GM20431 (cell line): ENCODE results near the gene OXCT2.
"Not testable (repeated sequence)": the region's sequence is repeated elsewhere in the genome, so short reads cannot be mapped to it uniquely, and the experiment has no call there.

Source experiments
- in situ Hi-C: fragments of 300-500 bp; cut with MseI, MboI; formaldehyde crosslinking; loops from one replicate; pipeline ENCODE4 v1.15.0; 2020; ENCODE audit warnings: low sequenced_read_pairs; ENCODE audit not compliant: unreplicated experiment

The OXCT2 gene

DNA sequence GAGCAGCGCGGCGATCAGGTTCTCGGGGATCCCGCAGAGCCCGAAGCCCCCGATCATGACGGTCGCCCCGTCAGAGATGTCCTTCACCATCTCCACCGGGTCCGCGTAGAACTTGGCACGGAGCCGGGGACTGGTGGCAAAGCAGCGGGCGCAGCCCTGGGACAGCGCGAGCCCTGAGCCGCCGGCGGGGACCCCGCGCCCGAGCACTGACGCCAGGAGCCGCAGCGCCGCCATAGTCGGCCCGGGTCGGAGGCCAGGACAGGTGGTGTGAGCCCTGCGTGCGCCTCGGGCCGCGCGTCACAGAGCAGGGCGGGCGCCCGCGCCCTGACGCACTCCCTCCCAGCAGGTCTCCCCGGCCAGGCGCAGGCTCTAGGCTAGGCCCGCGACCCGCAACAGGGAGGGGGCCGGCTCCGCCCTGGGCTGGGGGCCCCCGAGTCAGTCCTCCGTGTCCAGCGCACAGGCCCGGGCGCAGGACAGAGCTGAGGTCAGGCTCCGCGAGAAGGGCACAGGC lies at the start of gene OXCT2:
OXCT2 (minus strand) TSS at position 327 of the 511 bp plus-strand sequence; CDS start at position 234, 93 bp downstream.
- in situ Hi-C loops, result not testable (repeated sequence)

DNA sequence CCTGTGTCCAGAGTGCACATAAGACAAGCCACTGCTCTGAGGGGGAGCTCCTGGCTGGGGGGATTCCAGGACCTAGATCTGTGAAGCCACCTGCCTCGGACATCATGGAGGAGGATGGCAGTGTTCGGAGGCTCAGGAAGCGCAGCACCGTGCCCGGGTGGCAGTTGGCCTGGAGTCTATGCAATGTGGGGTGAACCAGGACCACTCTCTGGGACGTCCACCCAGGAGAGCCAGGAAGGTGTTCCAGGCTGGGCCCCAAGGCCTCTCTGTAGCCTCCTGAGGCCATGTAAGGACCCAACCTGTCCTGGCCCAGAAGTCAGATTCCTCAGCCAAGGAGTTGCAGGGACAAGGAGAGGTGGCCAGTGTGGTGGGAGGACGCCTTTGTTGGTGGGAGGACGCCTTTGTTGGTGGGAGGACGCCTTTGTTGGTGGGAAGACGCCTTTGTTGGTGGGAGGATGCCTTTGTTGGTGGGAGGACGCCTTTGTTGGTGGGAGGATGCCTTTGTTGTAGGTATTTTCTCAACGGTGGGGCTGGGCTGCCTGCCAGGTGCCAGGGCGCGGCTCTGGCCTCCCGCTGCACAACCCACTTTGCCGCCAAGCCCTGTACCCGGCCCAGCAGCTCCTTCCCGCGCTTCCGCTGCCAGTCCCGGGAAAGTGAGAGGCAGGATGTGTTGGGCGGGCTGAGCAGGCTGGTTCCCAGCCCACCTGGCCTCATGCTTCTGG lies 48.1 kb upstream of the OXCT2 start:
- in situ Hi-C loops, result loop anchor here (10.0 kb wide), 1 partner anchor 146 kb away; no protein-coding TSS in a partner anchor

DNA sequence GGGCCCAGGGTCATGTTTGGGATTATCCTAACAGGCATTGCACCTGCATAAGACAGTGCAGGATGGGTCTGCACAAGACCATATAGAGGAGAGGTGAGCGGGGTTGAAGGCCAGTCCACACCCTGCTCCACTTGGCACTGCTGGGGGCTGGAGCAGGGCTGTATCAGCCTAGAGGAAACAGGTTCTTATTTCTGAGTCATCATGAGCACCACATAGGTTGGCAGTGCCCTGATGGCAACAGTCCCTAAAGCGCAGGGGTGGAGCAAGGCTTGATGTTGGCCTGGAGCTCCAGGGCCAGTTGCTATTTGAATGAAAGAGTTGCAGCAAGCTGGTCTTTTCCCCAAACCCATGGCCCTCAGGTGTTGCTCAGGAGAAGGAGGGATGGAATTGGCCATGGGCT lies 47.3 kb upstream of the OXCT2 start:
- in situ Hi-C loops, result loop anchor here (10.0 kb wide), 1 partner anchor 146 kb away; no protein-coding TSS in a partner anchor

DNA sequence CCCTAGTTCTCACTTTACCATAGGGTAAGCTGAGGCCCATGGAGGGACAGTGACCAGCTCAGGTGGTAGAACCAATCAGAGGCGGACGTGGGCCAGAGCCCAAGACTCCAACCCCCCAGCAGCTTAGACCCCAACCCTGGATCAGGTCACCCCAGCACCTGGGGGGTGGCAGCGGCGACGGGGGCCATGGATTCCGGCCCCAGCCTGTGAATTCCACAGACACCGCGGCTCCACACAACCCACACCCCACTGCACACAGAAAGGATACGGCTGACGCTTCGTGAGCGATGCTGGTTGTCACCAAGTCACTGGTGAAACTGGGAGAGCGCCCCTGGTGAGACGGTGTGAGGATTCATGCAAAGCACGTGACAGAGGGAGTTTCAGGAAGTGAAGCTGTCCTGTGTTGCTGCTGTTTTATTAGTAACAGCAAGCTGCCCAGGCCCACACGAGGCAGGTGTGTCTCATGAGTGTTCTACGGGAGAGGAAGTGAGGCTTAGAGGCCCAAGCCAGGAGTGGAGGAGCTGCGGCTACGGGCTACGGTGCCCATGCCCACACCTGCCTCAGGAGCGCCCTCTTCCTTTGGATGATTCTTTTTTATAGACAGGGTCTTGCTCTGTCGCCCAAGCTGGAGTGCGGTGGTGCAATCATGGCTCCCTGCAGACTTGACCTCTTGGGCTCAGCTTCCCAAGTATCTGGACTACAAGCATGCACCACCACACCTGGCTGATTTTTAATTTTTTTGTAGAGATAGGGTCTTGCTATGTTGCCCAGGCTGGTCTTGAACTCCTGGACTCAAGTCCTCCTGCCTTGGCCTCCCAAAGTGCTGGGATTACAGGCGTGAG lies 46.2 kb upstream of the OXCT2 start:
- in situ Hi-C loops, result loop anchor here (10.0 kb wide), 1 partner anchor 147 kb away; no protein-coding TSS in a partner anchor

DNA sequence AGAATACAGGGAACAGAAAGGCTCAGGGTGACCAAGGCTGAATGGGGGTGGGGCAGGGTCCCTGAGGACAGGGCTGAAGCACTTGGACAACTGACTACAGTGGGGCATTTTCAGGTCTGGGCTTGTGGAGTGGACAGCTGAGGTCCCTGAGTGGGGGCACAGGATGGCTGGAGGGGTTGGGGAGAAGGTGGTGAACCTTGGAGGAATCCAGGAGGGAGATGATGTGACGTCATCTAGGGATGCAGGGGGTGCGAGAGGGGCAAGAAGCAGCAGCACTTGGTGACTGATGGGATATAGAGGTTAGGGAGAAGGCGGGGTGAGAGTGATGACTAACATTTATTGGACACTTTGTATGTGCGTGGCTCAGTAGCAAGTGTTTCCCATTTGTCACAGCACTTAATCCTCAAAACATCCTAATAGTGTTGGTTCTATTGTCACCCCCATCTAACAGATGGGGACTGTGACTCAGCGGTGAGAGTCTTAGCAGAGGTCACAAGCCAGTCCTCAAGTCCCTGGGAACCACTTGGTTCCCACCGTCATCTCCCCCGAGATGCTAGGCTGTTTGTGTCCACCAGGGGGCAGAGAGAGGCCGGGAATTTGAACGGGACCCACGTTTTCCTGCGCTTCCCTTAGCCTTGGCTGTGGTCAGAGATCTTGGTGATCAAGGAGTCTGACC lies 45.4 kb upstream of the OXCT2 start:
- in situ Hi-C loops, result loop anchor here (10.0 kb wide), 1 partner anchor 148 kb away; no protein-coding TSS in a partner anchor

DNA sequence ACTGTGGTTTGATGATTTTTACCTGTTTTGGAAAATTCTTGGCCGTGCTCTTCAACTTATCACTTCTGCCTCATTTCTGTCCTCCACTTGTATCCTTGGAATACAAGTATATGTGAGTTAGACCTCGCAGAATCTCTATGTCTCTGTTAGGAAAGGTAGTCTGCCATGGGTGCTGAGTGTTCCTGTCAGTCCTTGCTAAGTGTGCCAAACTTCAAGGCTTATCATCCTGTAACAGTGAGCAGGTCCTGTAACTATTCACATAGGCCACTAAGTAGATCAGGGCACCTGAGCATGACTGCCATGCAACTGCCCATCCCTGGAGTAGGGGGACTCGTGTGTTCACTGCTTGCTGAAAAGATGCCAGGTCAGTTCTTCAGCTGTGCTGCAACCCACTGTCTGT lies 41.8 kb upstream of the OXCT2 start:
- in situ Hi-C loops, result loop anchor here (10.0 kb wide), 1 partner anchor 152 kb away; no protein-coding TSS in a partner anchor

DNA sequence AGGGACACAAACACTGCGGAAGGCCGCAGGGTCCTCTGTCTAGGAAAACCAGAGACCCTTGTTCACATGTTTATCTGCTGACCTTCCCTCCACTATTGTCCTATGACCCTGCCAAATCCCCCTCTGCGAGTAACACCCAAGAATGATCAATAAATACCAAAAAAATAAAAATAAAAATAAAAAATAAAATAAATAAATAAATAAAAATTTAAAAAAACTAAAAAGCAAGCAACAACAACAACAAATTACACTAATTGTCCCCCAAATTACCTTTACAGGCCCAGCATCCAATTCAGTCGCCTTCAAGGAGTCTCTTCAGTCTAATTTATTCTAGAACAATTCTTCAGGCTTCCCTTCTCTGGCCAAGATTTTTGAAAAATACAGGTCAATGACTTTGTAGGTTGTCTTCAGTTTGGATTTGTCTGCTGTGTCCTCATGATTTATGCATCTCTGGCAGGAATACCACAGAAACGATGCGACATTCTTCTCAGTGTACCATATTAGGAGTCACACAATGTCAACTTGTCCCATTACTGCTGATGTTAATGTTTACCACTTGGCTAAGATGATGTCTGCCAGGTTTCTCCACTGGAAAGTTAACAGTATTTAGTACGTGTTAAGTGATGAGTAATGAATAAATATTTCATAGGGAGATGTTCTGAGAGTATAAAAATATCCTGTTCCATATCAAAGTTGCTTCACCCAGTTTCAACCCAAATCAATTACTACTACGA lies 37.8 kb upstream of the OXCT2 start:
- in situ Hi-C loops, result no loop called here

DNA sequence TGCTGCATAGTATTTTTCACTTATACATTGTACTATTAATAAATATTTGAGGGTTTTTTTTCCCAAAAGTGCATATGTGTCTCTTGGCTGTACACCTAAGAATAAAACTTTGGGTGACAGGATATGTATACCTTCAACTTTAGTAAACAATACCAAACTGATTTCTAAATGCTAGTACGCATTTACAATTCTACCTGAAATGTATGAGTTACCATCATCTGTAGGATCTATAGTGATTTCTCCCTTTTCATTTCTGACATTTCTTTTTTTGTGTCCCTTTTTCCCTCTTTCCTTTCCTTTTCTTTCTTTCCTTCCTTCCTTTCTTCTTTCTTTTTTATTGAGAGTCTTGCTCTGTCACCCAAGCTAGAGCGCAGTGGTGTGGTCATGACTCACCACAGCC lies 34.2 kb upstream of the OXCT2 start:
- in situ Hi-C loops, result no loop called here

DNA sequence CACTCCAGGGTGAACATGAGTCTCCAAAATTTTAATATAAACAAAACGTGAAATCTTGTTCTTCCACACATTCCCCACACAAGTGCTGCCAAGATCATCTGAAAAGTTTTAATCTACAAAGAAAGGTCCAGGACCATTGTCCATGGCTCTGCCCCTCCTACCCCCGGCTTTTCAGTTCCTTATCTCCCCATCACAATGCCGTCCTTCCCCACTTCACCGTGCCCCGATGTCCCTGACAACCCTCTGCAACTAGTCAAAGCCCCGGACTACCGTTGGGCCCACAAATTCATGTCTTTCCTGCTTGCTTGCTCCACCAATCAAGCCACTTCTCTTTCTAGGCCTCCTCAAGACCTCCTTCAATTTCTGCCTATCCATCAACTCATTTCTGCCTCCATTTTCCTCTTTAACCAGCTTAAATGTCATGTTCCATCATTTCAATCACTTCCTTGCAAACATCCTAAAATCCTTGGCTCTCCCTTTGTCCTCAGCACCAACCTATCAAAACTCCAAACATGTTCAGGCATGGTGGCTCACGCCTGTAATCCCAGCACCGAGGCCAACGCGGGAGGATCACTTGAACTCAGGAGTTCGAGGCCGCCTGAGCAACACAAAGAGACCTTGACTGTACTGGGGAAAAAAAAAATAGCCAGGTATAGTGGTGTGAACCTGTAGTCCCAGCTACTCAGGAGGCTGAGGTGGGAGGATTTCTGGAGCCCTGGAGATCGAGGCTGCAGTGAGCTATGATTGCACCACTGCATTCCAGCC lies 31.5 kb upstream of the OXCT2 start:
- in situ Hi-C loops, result no loop called here

DNA sequence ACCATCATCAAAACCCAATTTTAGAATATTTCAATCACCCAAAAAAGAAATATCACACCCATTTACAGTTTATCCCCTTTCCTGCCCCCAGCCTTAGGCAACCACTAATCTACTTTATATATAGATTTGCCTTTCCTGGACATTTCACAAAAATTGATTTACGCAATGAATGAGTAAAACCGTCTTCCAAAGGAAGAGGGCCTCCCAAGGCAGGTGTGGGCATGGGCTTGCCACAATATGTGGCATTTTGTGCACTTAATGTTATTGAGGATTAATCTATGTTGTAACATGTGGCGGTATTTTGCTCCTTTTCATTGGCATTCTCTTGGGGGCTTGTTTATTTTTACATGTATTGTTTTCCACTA lies 29.3 kb upstream of the OXCT2 start:
- in situ Hi-C loops, result no loop called here

DNA sequence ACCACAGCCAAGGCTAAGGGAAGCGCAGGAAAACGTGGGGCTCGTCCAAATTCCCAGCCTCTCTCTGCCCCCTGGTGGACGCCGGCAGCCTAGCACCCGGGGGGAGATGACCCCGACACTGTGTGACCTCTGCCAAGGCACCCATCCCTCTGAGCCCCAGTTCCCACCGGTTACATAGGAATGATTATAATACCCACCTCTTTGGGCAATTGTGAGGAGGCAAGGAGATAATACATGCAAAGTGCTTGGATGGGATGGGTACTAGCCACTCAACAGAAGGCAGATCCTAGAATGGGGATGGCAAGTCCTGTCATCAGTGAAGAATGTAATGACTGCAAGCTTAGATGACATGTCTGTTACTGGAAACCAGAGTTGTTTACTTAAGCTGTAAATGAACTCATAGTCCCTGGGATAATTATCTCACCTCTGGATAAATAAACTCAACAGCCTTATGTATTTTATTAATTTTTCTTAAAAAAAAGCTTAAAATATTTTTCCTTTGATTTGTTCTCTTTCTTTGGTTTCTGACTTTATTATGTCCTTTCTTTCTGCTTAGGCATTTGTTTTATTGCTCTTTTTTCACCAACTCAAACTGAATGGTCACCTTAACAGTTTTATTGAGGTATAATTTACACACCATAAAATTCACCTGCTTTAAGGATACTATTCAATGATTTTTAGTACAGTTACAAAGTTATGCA lies 28.8 kb upstream of the OXCT2 start:
- in situ Hi-C loops, result loop anchor here (10.0 kb wide), 1 partner anchor 65 kb away; the partner anchor contains the start of gene PPIE

DNA sequence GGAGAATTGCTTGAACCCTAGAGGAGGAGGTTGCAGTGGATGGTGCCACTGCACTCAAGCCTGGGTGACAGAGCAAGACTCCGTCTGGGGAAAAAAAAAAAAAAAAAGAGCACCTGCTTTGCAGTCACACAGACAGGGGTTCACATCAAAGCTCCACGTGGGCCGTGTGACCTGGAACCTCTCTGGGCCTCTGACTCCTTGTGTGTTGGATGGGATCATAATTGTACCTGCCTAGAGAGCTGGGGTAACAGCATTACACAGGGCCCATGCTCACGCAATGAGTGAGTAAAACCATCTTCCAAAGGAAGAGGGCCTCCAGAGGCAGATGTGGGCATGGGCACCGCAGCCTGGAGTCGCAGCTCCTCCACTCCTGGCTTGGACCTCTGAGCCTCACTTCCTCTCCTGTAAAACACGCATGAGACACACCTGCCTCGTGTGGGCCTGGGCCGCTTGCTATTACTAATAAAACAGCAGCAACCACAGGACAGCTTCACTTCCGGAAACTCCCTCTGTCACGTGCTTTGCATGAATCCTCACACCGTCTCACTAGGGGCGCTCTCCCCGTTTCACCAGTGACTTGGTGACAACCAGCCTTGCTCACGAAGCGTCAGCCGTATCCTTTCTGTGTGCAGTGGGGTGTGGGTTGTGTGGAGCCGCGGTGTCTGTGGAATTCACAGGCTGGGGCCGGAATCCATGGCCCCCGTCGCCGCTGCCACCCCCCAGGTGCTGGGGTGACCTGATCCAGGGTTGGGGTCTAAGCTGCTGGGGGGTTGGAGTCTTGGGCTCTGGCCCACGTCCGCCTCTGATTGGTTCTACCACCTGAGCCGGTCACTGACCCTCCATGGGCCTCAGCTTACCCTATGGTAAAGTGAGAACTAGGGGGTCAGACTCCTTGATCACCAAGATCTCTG lies 28.0 kb upstream of the OXCT2 start:
- in situ Hi-C loops, result loop anchor here (10.0 kb wide), 1 partner anchor 64 kb away; the partner anchor contains the start of gene PPIE

DNA sequence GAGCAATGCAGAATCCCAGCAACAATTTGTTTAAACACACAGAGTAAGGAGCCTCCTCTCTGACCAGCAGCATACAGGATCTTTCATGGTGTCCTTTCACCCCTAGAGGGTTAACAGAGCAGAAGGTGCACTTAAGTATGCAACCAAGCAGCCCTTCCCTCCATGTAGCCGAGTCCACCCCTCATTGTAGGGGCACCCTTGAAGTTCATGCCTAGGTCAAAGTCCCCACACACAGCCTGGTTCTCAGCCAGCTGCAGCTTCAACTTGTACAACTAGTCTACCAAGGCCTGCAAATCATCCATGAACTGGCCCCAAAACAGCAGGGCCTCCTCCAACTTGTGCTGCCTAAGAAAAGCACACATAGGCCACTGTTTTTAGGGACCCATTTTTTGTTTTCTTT lies 24.5 kb upstream of the OXCT2 start:
- in situ Hi-C loops, result loop anchor here (10.0 kb wide), 1 partner anchor 61 kb away; the partner anchor contains the start of gene PPIE

DNA sequence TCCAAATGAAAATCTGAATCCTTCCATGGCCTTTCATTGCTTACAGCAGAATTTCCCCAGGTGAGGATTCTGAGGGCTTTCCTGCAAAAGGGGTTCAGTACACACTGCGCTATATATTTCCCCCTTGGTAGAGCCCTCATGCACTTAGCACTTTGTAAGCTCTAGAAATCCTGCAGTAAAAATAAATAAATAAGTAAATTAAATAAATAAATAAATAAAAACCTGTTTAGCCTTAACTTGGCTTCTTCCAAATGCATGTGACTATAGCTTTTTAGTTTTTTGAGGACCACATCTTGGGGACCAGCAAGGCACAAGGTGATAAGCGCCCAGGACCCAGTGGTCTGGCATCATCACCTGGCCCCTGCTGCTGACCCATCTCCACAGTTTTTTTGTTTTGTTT lies 20.7 kb upstream of the OXCT2 start:
- in situ Hi-C loops, result loop anchor here (10.0 kb wide), 1 partner anchor 57 kb away; the partner anchor contains the start of gene PPIE

DNA sequence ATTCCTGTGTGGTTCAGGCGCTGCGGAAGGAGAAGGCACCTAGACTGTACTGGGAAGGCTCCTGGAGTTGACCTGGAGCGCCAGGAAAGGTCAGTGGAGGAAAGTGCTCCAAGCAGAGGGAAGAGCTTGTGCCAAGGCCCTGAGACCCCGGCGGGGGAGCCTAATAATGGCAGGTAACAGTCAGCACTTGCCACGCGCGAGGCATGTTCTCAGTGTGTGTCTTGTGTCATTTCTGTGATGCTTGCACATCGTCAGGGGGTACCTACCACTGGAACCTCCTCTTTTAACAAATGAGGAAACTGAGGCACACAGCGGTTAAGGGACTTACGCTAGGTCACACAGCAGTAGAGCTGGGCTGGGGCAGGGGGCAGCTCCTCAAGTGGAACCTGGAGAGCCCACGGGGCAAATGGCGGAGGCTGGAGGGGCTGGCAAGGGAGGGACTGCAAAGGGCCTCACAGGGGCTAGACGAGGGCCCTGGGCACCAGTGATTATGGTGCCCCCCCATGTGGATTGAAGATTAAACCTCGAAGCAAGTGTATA lies 18.5 kb upstream of the OXCT2 start:
- in situ Hi-C loops, result loop anchor here (10.0 kb wide), 1 partner anchor 55 kb away; the partner anchor contains the start of gene PPIE

DNA sequence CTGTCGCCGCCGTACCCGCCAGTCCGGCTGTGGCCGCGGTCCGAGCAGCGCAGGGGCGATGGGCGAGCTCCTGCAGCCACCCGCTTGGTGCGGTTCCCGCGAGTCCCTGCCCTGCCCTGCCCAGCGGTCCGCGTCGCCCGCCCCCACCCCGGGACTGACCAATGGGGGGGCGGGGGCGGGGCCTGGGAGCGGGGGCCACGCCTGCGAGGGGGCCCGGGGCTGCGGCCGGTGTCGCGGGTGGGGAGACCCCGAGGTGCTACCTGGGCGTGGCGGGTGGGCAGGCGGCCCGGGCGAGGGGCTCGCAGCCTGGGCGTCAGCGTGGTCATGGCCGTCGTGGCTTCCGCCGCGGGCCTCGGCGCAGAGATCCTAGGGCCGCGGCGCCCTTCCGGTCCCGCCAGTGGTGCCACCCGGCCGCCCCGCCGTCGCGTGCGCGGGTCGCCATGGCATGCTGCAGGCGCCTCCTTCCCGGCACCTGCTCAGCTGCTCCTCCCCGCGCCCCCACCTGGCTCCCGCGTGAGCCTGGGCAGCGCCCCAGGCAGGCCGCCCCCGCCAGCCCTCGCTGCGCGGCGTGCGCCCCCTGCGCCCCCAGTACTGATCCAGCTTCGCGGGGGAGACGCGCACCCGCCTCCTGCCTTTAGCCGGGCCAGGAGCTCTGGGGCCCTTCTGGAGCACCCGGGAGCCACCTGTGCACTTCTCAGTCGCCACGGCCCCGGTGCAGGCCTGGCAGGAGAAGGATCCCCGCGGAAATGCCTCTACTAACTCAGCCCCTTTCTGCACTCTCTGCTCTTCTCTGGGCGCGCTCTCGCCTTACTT lies 17.8 kb upstream of the OXCT2 start, which contains the start of gene BMP8B:
BMP8B (minus strand) TSS at position 108 of the 813 bp plus-strand sequence. CDS start 380 bp downstream, outside the sequence.
- in situ Hi-C loops, result no loop called here
